Adipocyte (in vitro differentiated cells): ENCODE data around the gene SUSD2.
"Not testable (repeated sequence)": the region's sequence is repeated elsewhere in the genome, so short reads cannot be mapped to it uniquely, and the experiment has no call there.

Experiments
- DNase-seq: peaks from one replicate; pipeline ENCODE4 v3.0.0-alpha.2; 2015; ENCODE audit warnings: low read depth
- H3K27me3 ChIP-seq: replicated peaks from 2 replicates; pipeline ENCODE4 v1.7.0; 2013; ENCODE audit warnings: mild to moderate bottlenecking, low read length, moderate library complexity; ENCODE audit not compliant: control insufficient read depth, insufficient read depth
- H3K36me3 ChIP-seq: 2 replicates; pipeline ENCODE4 v1.7.0; 2013; ENCODE audit warnings: low read length, mild to moderate bottlenecking, moderate library complexity; ENCODE audit not compliant: control insufficient read depth, insufficient read depth, severe bottlenecking
- H3K4me1 ChIP-seq: 2 replicates; pipeline ENCODE4 v1.7.0; 2013; ENCODE audit warnings: mild to moderate bottlenecking, low read length, moderate library complexity; ENCODE audit not compliant: control insufficient read depth, insufficient read depth
- H3K4me3 ChIP-seq: 2 replicates; pipeline ENCODE4 v1.7.0; 2013; ENCODE audit warnings: mild to moderate bottlenecking, low read length, moderate library complexity
- H3K9ac ChIP-seq: 2 replicates; pipeline ENCODE4 v1.7.0; 2013; ENCODE audit warnings: mild to moderate bottlenecking, low read length, moderate library complexity
- H3K9me3 ChIP-seq: 2 replicates; pipeline ENCODE4 v1.7.0; 2013; ENCODE audit warnings: mild to moderate bottlenecking, low read length, moderate library complexity; ENCODE audit not compliant: control insufficient read depth

Gene SUSD2

GRCh38 chr22:24191893-24192292 is 10.6 kb downstream of the SUSD2 start:
- H3K27me3 ChIP-seq, result no peaks in the 10 kb centered on the region
- H3K9ac ChIP-seq, result no peak overlapping the region
- no peak for DNase-seq
- H3K4me1 ChIP-seq, result peaks cover 23% of the 10 kb centered on the region
- H3K36me3 ChIP-seq, result peaks cover 2% of the 10 kb centered on the region
- H3K4me3 ChIP-seq, result no peak overlapping the region
- no peaks in the 10 kb centered on the region for H3K9me3 ChIP-seq

DNA sequence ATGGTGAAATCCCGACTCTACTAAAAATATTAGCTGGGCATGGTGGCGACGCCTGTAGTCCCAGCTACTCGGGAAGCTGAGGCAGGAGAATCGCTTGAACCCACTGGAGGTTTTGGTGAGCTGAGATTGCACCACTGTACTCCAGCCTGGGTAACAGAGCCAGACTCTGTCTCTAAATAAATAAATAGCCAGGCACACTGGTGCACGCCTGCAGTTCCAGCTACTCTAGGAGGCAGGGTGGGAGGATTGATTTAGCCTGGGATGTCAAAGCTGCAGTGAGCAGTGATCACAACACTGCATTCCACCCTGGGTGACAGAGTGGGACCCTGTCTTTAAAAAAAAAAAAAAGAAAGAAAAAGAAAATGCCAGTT is 17.4 kb downstream of the SUSD2 start:
- DNase-seq, result no peak
- no peaks in the 10 kb centered on the region for H3K36me3 ChIP-seq
- H3K4me1 ChIP-seq, result peaks cover 32% of the 10 kb centered on the region

GRCh38 chr22:24200619-24201212 is 19.4 kb downstream of the SUSD2 start:
- Histone ChIP-seq H3K27me3 (no peaks in the 10 kb centered on the region), H3K4me1 (peaks cover 37% of the 10 kb centered on the region), H3K9me3 (no peaks in the 10 kb centered on the region), H3K4me3 (no peak overlapping the region), H3K36me3 (no peaks in the 10 kb centered on the region), H3K9ac (no peak overlapping the region)
- DNase-seq, result peak; percentile 76

More for the DNA sequence above, 17.4 kb downstream of the SUSD2 start:
- Histone ChIP-seq H3K9ac (peak overlapping the region; percentile 55), H3K4me3 (no peak overlapping the region), H3K27me3 (no peaks in the 10 kb centered on the region), H3K9me3 (no peaks in the 10 kb centered on the region)

GRCh38 chr22:24201681-24202614 is 20.7 kb downstream of the SUSD2 start:
- Histone ChIP-seq H3K36me3 (no peaks in the 10 kb centered on the region), H3K4me3 (no peak overlapping the region), H3K4me1 (peaks cover 35% of the 10 kb centered on the region), H3K9me3 (no peaks in the 10 kb centered on the region), H3K27me3 (no peaks in the 10 kb centered on the region), H3K9ac (no peak overlapping the region)
- no peak for DNase-seq

DNA sequence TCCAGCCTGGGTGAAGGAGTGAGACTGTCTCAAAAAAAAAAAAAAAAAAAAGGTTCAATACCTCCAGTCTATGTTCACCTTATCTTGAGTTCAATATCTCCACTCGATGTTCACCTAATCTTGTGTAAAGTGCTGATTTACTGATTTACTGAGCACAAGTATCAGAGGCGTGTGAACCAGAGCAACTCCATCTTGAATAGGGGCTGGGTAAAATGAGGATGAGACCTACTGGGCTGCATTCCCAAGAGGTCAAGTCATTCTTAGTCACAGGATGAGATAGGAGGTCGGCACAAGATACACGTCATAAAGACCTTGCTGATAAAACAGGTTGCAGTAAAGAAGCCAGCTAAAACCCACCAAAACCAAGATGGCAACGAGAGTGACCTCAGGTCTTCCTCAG is 22.6 kb downstream of the SUSD2 start:
- not testable (repeated sequence) for DNase-seq, H3K36me3 ChIP-seq, H3K4me3 ChIP-seq, H3K9me3 ChIP-seq, H3K9ac ChIP-seq, H3K27me3 ChIP-seq
- peaks cover 38% of the 10 kb centered on the region for H3K4me1 ChIP-seq

- Histone ChIP-seq H3K27me3 (no peaks in the 10 kb centered on the region), H3K4me3 (no peak overlapping the region), H3K4me1 (peaks cover 40% of the 10 kb centered on the region), H3K9ac (peak overlapping the region; percentile 37), H3K36me3 (no peaks in the 10 kb centered on the region), H3K9me3 (no peaks in the 10 kb centered on the region)
- no peak for DNase-seq
These were observed 24.3 kb downstream of the SUSD2 start for GRCh38 chr22:24205438-24206195.

- H3K4me1 ChIP-seq, result peaks cover 34% of the 10 kb centered on the region
- not testable (repeated sequence) for H3K4me3 ChIP-seq, H3K9me3 ChIP-seq, H3K36me3 ChIP-seq, DNase-seq, H3K27me3 ChIP-seq
- peak overlapping the region; percentile 85 for H3K9ac ChIP-seq
These were observed 25.4 kb downstream of the SUSD2 start for GRCh38 chr22:24206460-24207263.

- DNase-seq, result no peak
- Histone ChIP-seq H3K9me3 (no peaks in the 10 kb centered on the region), H3K4me1 (peaks cover 34% of the 10 kb centered on the region), H3K4me3 (peak overlapping the region; percentile 29), H3K9ac (peak overlapping the region; percentile 85), H3K36me3 (no peaks in the 10 kb centered on the region), H3K27me3 (no peaks in the 10 kb centered on the region)
These were observed 26.2 kb downstream of the SUSD2 start for GRCh38 chr22:24207264-24208011.

DNA sequence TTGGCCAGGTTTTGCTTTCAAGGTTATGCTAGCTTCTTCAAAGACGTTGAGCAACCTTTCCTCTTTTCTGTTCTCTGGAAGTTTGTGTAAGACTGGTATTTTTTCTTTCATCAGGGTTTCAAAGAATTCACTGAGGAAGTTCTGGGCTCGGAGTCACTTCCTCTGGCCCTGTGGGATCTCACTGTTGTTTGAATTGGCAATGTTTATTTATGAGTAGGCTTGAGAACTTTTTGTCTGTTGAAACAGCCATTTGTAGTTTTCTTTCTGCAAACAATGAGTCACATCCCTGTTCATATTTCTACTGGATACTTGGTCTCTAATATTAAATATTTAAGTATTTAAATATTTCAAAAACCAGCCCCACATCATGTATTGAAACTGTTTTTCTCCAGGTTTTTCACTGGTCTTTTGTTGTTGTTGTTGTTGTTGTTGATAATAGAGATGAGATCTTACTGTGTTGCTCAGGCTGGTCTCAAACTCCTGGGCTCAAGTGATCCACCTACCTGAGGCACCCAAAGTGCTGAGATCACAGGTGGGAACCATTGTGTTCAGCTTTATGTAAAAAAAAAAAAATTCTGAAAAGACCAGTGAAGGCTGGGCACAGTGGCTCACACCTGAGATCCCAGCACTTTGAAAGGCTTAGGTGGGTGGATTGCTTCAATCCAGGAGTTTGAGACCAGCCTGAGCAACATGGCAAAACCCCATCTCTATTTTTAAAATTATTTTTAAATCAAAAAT is 26.9 kb downstream of the SUSD2 start:
- H3K4me1 ChIP-seq, result peaks cover 34% of the 10 kb centered on the region
- no peaks in the 10 kb centered on the region for H3K9me3 ChIP-seq
- peak overlapping the region; percentile 41 for H3K4me3 ChIP-seq
- peak; percentile 97 for DNase-seq
- no peaks in the 10 kb centered on the region for H3K27me3 ChIP-seq
- H3K9ac ChIP-seq, result peak overlapping the region; percentile 85
- H3K36me3 ChIP-seq, result no peaks in the 10 kb centered on the region

GRCh38 chr22:24209016-24209415 is 27.7 kb downstream of the SUSD2 start:
- no peak overlapping the region for H3K4me3 ChIP-seq
- no peaks in the 10 kb centered on the region for H3K36me3 ChIP-seq
- H3K27me3 ChIP-seq, result no peaks in the 10 kb centered on the region
- no peaks in the 10 kb centered on the region for H3K9me3 ChIP-seq
- H3K4me1 ChIP-seq, result peaks cover 34% of the 10 kb centered on the region
- peak overlapping the region; percentile 5 for H3K9ac ChIP-seq
- peak; percentile 56 for DNase-seq
